ENCODE data around the gene CFAP299. TPM values are rescaled to one million over a fixed set of nuclear protein-coding genes. Genes with fewer than 3 reads are reported as not detected.

CFAP299 gene
- polyA plus RNA-seq, 6 donors from 2014 or later = not detected

GRCh38 chr4:80585542-80585941, 250.0 kb downstream of the CFAP299 start:
- Mint-ChIP-seq H3K27me3 (peaks cover 0 to 9% (median 6%) of the 10 kb centered on the region in 3 donors), H3K4me1 (peaks cover 0 to 8% (median 4%) of the 10 kb centered on the region in 3 donors), H3K4me3 (no peak overlapping the region), H3K27ac (peak overlapping the region in 1 of 6 donors; percentile 16), H3K9me3 (no peaks in the 10 kb centered on the region), H3K36me3 (no peaks in the 10 kb centered on the region)
- DNase-seq = no peak
- no peak for ATAC-seq (ENCODE audit: low read depth in 2 of 2)

- no peaks in the 10 kb centered on the region for H3K9me3 Mint-ChIP-seq
- no peaks in the 10 kb centered on the region for H3K36me3 Mint-ChIP-seq
- no peak overlapping the region for H3K27ac Mint-ChIP-seq
- peaks cover 0 to 6% (median 4%) of the 10 kb centered on the region in 3 donors for H3K4me1 Mint-ChIP-seq
- H3K4me3 Mint-ChIP-seq = no peak overlapping the region
- peaks cover 0 to 9% (median 6%) of the 10 kb centered on the region in 3 donors for H3K27me3 Mint-ChIP-seq
- no peak for DNase-seq
- ATAC-seq (ENCODE audit: low read depth in 2 of 2) = no peak
Observed at GRCh38 chr4:80586716-80587115, 251.2 kb downstream of the CFAP299 start.

GRCh38 chr4:80587871-80588385, 252.4 kb downstream of the CFAP299 start:
- peaks cover 0 to 6% (median 4%) of the 10 kb centered on the region in 3 donors for H3K4me1 Mint-ChIP-seq
- H3K27ac Mint-ChIP-seq = no peak overlapping the region
- no peaks in the 10 kb centered on the region for H3K36me3 Mint-ChIP-seq
- H3K27me3 Mint-ChIP-seq = peaks cover 0 to 9% (median 6%) of the 10 kb centered on the region in 3 donors
- H3K4me3 Mint-ChIP-seq = no peak overlapping the region
- no peak for ATAC-seq (ENCODE audit: low read depth in 2 of 2)
- H3K9me3 Mint-ChIP-seq = no peaks in the 10 kb centered on the region
- DNase-seq = no peak

- DNase-seq = no peak
- peak; percentile 37 to 52 for ATAC-seq (ENCODE audit: low read depth in 2 of 2)
Observed at GRCh38 chr4:80592950-80593349, 257.4 kb downstream of the CFAP299 start.

GRCh38 chr4:80594701-80595100, 259.2 kb downstream of the CFAP299 start:
- DNase-seq (no peak), ATAC-seq (ENCODE audit: low read depth in 2 of 2) (no peak)
- H3K4me1 Mint-ChIP-seq = peaks cover 0 to 3% (median 0%) of the 10 kb centered on the region in 3 donors
- H3K27ac Mint-ChIP-seq = no peak overlapping the region
- H3K36me3 Mint-ChIP-seq = no peaks in the 10 kb centered on the region
- peaks cover 0 to 2% (median 0%) of the 10 kb centered on the region in 7 donors for H3K9me3 Mint-ChIP-seq
- no peak overlapping the region for H3K4me3 Mint-ChIP-seq
- H3K27me3 Mint-ChIP-seq = no peaks in the 10 kb centered on the region

More at GRCh38 chr4:80592950-80593349, 257.4 kb downstream of the CFAP299 start:
- H3K4me1 Mint-ChIP-seq = peaks cover 1 to 3% (median 2%) of the 10 kb centered on the region in 3 donors
- no peak overlapping the region for H3K27ac Mint-ChIP-seq
- H3K9me3 Mint-ChIP-seq = peaks cover 0 to 2% (median 0%) of the 10 kb centered on the region in 7 donors
- H3K36me3 Mint-ChIP-seq = no peaks in the 10 kb centered on the region
- no peak overlapping the region for H3K4me3 Mint-ChIP-seq
- peaks cover 0 to 2% (median 0%) of the 10 kb centered on the region in 3 donors for H3K27me3 Mint-ChIP-seq

- ATAC-seq (ENCODE audit: low read depth in 2 of 2) = no peak
- peaks cover 0 to 4% (median 0%) of the 10 kb centered on the region in 7 donors for H3K9me3 Mint-ChIP-seq
- DNase-seq = no peak
- H3K4me1 Mint-ChIP-seq = peaks cover 16 to 43% (median 30%) of the 10 kb centered on the region in 3 donors
- H3K36me3 Mint-ChIP-seq = no peaks in the 10 kb centered on the region
- H3K27ac Mint-ChIP-seq = no peak overlapping the region
- H3K27me3 Mint-ChIP-seq = no peaks in the 10 kb centered on the region
- no peak overlapping the region for H3K4me3 Mint-ChIP-seq
Observed at GRCh38 chr4:80608281-80608980, 272.9 kb downstream of the CFAP299 start.

GRCh38 chr4:80610199-80610598, 274.7 kb downstream of the CFAP299 start:
- Mint-ChIP-seq H3K36me3 (no peaks in the 10 kb centered on the region), H3K4me1 (peaks cover 16 to 53% (median 35%) of the 10 kb centered on the region in 3 donors), H3K27me3 (no peaks in the 10 kb centered on the region), H3K9me3 (peaks cover 0 to 4% (median 0%) of the 10 kb centered on the region in 7 donors), H3K27ac (peak overlapping the region; percentile 22 to 95 (median 78)), H3K4me3 (peak overlapping the region in 7 of 8 donors; percentile 41 to 75 (median 54))
- peak; percentile 4 for DNase-seq
- ATAC-seq (ENCODE audit: low read depth in 2 of 2) = peak; percentile 41

GRCh38 chr4:80610845-80611677, 275.5 kb downstream of the CFAP299 start:
- Mint-ChIP-seq H3K4me3 (peak overlapping the region; percentile 41 to 87 (median 60)), H3K27ac (peak overlapping the region; percentile 32 to 95 (median 80)), H3K36me3 (no peaks in the 10 kb centered on the region), H3K4me1 (peaks cover 16 to 53% (median 34%) of the 10 kb centered on the region in 3 donors), H3K27me3 (no peaks in the 10 kb centered on the region), H3K9me3 (peaks cover 0 to 4% (median 0%) of the 10 kb centered on the region in 7 donors)
- peak; percentile 63 for DNase-seq
- ATAC-seq (ENCODE audit: low read depth in 2 of 2) = peak; percentile 79 to 82

- peak overlapping the region; percentile 41 to 87 (median 60) for H3K4me3 Mint-ChIP-seq
- ATAC-seq (ENCODE audit: low read depth in 2 of 2) (no peak), DNase-seq (no peak)
- peak overlapping the region; percentile 9 to 92 (median 48) for H3K27ac Mint-ChIP-seq
- peaks cover 16 to 53% (median 34%) of the 10 kb centered on the region in 3 donors for H3K4me1 Mint-ChIP-seq
- H3K36me3 Mint-ChIP-seq = no peaks in the 10 kb centered on the region
- peaks cover 0 to 4% (median 0%) of the 10 kb centered on the region in 7 donors for H3K9me3 Mint-ChIP-seq
- no peaks in the 10 kb centered on the region for H3K27me3 Mint-ChIP-seq
Observed at GRCh38 chr4:80611678-80611979, 276.1 kb downstream of the CFAP299 start.

GRCh38 chr4:80613470-80613869, 277.9 kb downstream of the CFAP299 start:
- H3K27me3 Mint-ChIP-seq = no peaks in the 10 kb centered on the region
- no peak overlapping the region for H3K27ac Mint-ChIP-seq
- H3K4me3 Mint-ChIP-seq = no peak overlapping the region
- no peak for ATAC-seq (ENCODE audit: low read depth in 2 of 2)
- H3K9me3 Mint-ChIP-seq = peaks cover 0 to 1% (median 0%) of the 10 kb centered on the region in 7 donors
- DNase-seq = no peak
- peaks cover 15 to 48% (median 34%) of the 10 kb centered on the region in 3 donors for H3K4me1 Mint-ChIP-seq
- H3K36me3 Mint-ChIP-seq = no peaks in the 10 kb centered on the region

GRCh38 chr4:80614319-80614718, 278.8 kb downstream of the CFAP299 start:
- Mint-ChIP-seq H3K27me3 (no peaks in the 10 kb centered on the region), H3K27ac (peak overlapping the region in 3 of 6 donors; percentile 4 to 81 (median 6)), H3K4me3 (no peak overlapping the region), H3K4me1 (peaks cover 12 to 40% (median 34%) of the 10 kb centered on the region in 3 donors), H3K9me3 (no peaks in the 10 kb centered on the region), H3K36me3 (no peaks in the 10 kb centered on the region)
- no peak for DNase-seq
- no peak for ATAC-seq (ENCODE audit: low read depth in 2 of 2)

GRCh38 chr4:80615099-80615498, 279.6 kb downstream of the CFAP299 start:
- Mint-ChIP-seq H3K4me1 (peaks cover 10 to 37% (median 32%) of the 10 kb centered on the region in 3 donors), H3K9me3 (no peaks in the 10 kb centered on the region), H3K36me3 (no peaks in the 10 kb centered on the region), H3K27me3 (no peaks in the 10 kb centered on the region), H3K4me3 (no peak overlapping the region), H3K27ac (no peak overlapping the region)
- ATAC-seq (ENCODE audit: low read depth in 2 of 2) = no peak
- DNase-seq = no peak

- DNase-seq (no peak), ATAC-seq (ENCODE audit: low read depth in 2 of 2) (no peak)
- peaks cover 7 to 16% (median 15%) of the 10 kb centered on the region in 7 donors for H3K9me3 Mint-ChIP-seq
- no peak overlapping the region for H3K27ac Mint-ChIP-seq
- peaks cover 0 to 4% (median 4%) of the 10 kb centered on the region in 3 donors for H3K4me1 Mint-ChIP-seq
- H3K27me3 Mint-ChIP-seq = peaks cover 0 to 9% (median 0%) of the 10 kb centered on the region in 3 donors
- H3K4me3 Mint-ChIP-seq = no peak overlapping the region
- peaks cover 3 to 13% of the 10 kb centered on the region in 2 donors for H3K36me3 Mint-ChIP-seq
Observed at GRCh38 chr4:80619070-80619674, 283.6 kb downstream of the CFAP299 start.

All from naive B cell (primary cell).